ENCODE data around the gene PLXNA4. TPM values are rescaled to one million over a fixed set of nuclear protein-coding genes. Genes with fewer than 3 reads are reported as not detected.

PLXNA4 gene
- total RNA-seq, 4 donors from 2014 or later, result 4.8 to 19.7 (median 10.7) TPM

- Histone ChIP-seq H3K27me3 (no peaks in the 10 kb centered on the region), H3K4me3 (no peak overlapping the region), H3K36me3 (no peaks in the 10 kb centered on the region), H3K4me1 (peaks cover 0 to 24% (median 0%) of the 10 kb centered on the region in 3 donors), H3K9me3 (no peaks in the 10 kb centered on the region), H3K27ac (no peak overlapping the region)
- WGBS, 2 donors (ENCODE audit: low coverage in 1 of 2), result 90% methylated on average over 2 of the region's 2 CpGs; no CpG with 5 or more reads in 1 of the 2 donors
- TF ChIP-seq EP300 (IDR thresholded peaks at IDR 0.05) (no peak), POLR2AphosphoS5 (IDR thresholded peaks at IDR 0.05) (no peak), CTCF (IDR thresholded peaks at IDR 0.05) (no peak), POLR2A (IDR thresholded peaks at IDR 0.05) (no peak)
- no peak for ATAC-seq
These were observed 437.5 kb downstream of the PLXNA4 start for GRCh38 chr7:132138817-132139216.

GRCh38 chr7:132137681-132138080 is 438.6 kb downstream of the PLXNA4 start:
- WGBS, 2 donors (ENCODE audit: low coverage in 1 of 2), result 85 to 93% methylated on average over 5 of the region's 5 CpGs
- Histone ChIP-seq H3K27ac (no peak overlapping the region), H3K4me1 (peaks cover 0 to 18% (median 0%) of the 10 kb centered on the region in 3 donors), H3K4me3 (no peak overlapping the region), H3K9me3 (no peaks in the 10 kb centered on the region), H3K27me3 (no peaks in the 10 kb centered on the region), H3K36me3 (peaks cover 0 to 6% of the 10 kb centered on the region in 2 donors)
- no peak for ATAC-seq
- TF ChIP-seq POLR2A (IDR thresholded peaks at IDR 0.05), result no peak
- TF ChIP-seq POLR2AphosphoS5 (IDR thresholded peaks at IDR 0.05), result no peak
- no peak for TF ChIP-seq EP300 (IDR thresholded peaks at IDR 0.05)
- no peak for TF ChIP-seq CTCF (IDR thresholded peaks at IDR 0.05)

- H3K4me1 ChIP-seq, result no peaks in the 10 kb centered on the region
- no peak for ATAC-seq
- H3K4me3 ChIP-seq, result no peak overlapping the region
- H3K27me3 ChIP-seq, result no peaks in the 10 kb centered on the region
- no peaks in the 10 kb centered on the region for H3K9me3 ChIP-seq
- no peak for TF ChIP-seq CTCF (IDR thresholded peaks at IDR 0.05)
- TF ChIP-seq EP300 (IDR thresholded peaks at IDR 0.05), result no peak
- no peak for TF ChIP-seq POLR2AphosphoS5 (IDR thresholded peaks at IDR 0.05)
- TF ChIP-seq POLR2A (IDR thresholded peaks at IDR 0.05), result no peak
- peaks cover 0 to 17% of the 10 kb centered on the region in 2 donors for H3K36me3 ChIP-seq
- WGBS, 2 donors (ENCODE audit: low coverage in 1 of 2), result 100% methylated on average over 1 of the region's 8 CpGs; no CpG with 5 or more reads in 1 of the 2 donors
- H3K27ac ChIP-seq, result no peak overlapping the region
These were observed 440.4 kb downstream of the PLXNA4 start for GRCh38 chr7:132135746-132136385.

GRCh38 chr7:132134814-132135445 is 441.3 kb downstream of the PLXNA4 start:
- Histone ChIP-seq H3K9me3 (no peaks in the 10 kb centered on the region), H3K27ac (no peak overlapping the region), H3K27me3 (no peaks in the 10 kb centered on the region), H3K4me3 (no peak overlapping the region), H3K36me3 (peaks cover 0 to 25% of the 10 kb centered on the region in 2 donors), H3K4me1 (no peaks in the 10 kb centered on the region)
- ATAC-seq, result no peak
- TF ChIP-seq POLR2A (IDR thresholded peaks at IDR 0.05) (no peak), EP300 (IDR thresholded peaks at IDR 0.05) (no peak), POLR2AphosphoS5 (IDR thresholded peaks at IDR 0.05) (no peak), CTCF (IDR thresholded peaks at IDR 0.05) (no peak)
- WGBS, 2 donors (ENCODE audit: low coverage in 1 of 2), result 81 to 87% methylated on average over 3 to 5 of the region's 5 CpGs

GRCh38 chr7:132133501-132133900 is 442.8 kb downstream of the PLXNA4 start:
- H3K36me3 ChIP-seq, result peaks cover 0 to 35% of the 10 kb centered on the region in 2 donors
- WGBS, 2 donors (ENCODE audit: low coverage in 1 of 2), result no CpG with 5 or more reads among the region's 6 CpGs

More at GRCh38 chr7:132133501-132133900, 442.8 kb downstream of the PLXNA4 start:
- Histone ChIP-seq H3K9me3 (no peaks in the 10 kb centered on the region), H3K27ac (no peak overlapping the region), H3K4me3 (no peak overlapping the region), H3K27me3 (no peaks in the 10 kb centered on the region), H3K4me1 (no peaks in the 10 kb centered on the region)
- ATAC-seq, result no peak
- TF ChIP-seq POLR2A (IDR thresholded peaks at IDR 0.05) (no peak), EP300 (IDR thresholded peaks at IDR 0.05) (no peak)

Data from gastroesophageal sphincter (tissue), 4 donors.